ENCODE data around the gene NOTCH3.

- TF ChIP-seq POLR2AphosphoS5 (IDR thresholded peaks at IDR 0.05; ENCODE audit: low read depth, low read length) (no peak), POLR2A (IDR thresholded peaks at IDR 0.05; ENCODE audit: low read depth, low read length) (no peak), TAF1 (IDR thresholded peaks at IDR 0.05; ENCODE audit: low read depth, low read length) (no peak), SPI1 (IDR thresholded peaks at IDR 0.05; ENCODE audit: low read depth, low read length) (no peak)
These were observed 37.2 kb upstream of the NOTCH3 start for GRCh38 chr19:15237759-15238638.

Data from GM12891 (cell line).